GM12873 (cell line): Measurements from ENCODE around the gene LTO1.

Source experiments
- CTCF ChIP-seq: IDR thresholded peaks from 2 replicates; pipeline ENCODE4 v1.5.1; 2012; ENCODE audit warnings: low read depth, mild to moderate bottlenecking, moderate library complexity, low read length, control low read depth; ENCODE audit not compliant: insufficient read depth; ENCODE audit errors: missing control alignments

The LTO1 gene

GRCh38 chr11:69699213-69699612 is 24.1 kb upstream of the LTO1 start:
- no peak for TF ChIP-seq CTCF

- TF ChIP-seq CTCF, result no peak
Measured at GRCh38 chr11:69698362-69698761, 23.2 kb upstream of the LTO1 start.

GRCh38 chr11:69697861-69698260 is 22.7 kb upstream of the LTO1 start:
- no peak for TF ChIP-seq CTCF

GRCh38 chr11:69697469-69697843 is 22.3 kb upstream of the LTO1 start:
- no peak for TF ChIP-seq CTCF

GRCh38 chr11:69696749-69697468 is 21.8 kb upstream of the LTO1 start:
- TF ChIP-seq CTCF, result no peak

GRCh38 chr11:69695581-69695980 is 20.4 kb upstream of the LTO1 start:
- TF ChIP-seq CTCF, result no peak

- no peak for TF ChIP-seq CTCF
Measured at GRCh38 chr11:69694781-69695180, 19.6 kb upstream of the LTO1 start.
